Lower leg skin (tissue), 3 donors: ENCODE results near the gene DPCD.

Source experiments
- CTCF ChIP-seq, 3 donors: fragments of 450-650 bp; IDR thresholded peaks; one replicate each; pipeline ENCODE4 v1.5.1; 2016; ENCODE audit warnings: antibody characterized with exemption in 3 of 3, mild to moderate bottlenecking in 3 of 3, moderate library complexity in 2 of 3
- POLR2A ChIP-seq, 2 donors: fragments of 450-650 bp; IDR thresholded peaks; one replicate each; pipeline ENCODE4 v1.6.1; 2016 to 2017; ENCODE audit warnings: antibody characterized with exemption in 2 of 2, mild to moderate bottlenecking in 1 of 2, moderate library complexity in 1 of 2

- TF ChIP-seq POLR2A (IDR thresholded peaks at IDR 0.05) (no peak), CTCF (IDR thresholded peaks at IDR 0.05) (no peak)
Observed at GRCh38 chr10:101545898-101546297, 42.2 kb upstream of the DPCD start.
